Activated CD4-positive, alpha-beta T cell treated with anti-CD3 and anti-CD28 coated beads for 36 hours (primary cell): ENCODE measurements around the gene ZFYVE19. TPM values are rescaled to one million over a fixed set of nuclear protein-coding genes. Genes with fewer than 3 reads are reported as not detected.

Experiments
- ATAC-seq: fragments of 200-7000 bp; cut with Tn5 transposase; one replicate; pipeline ENCODE4 v1.10.0; 2021; ENCODE audit warnings: mild to moderate bottlenecking, moderate library complexity
- CTCF ChIA-PET: fragments of 350-600 bp; sonication (Branson Sonifier 250); formaldehyde crosslinking; loops from one replicate; lab custom pipeline; 2021; ENCODE audit warnings: antibody characterized with exemption; lab: Charles Lee
- POLR2A ChIA-PET: fragments of 350-600 bp; sonication (Branson Sonifier 250); formaldehyde crosslinking; loops from one replicate; lab custom pipeline; 2021; ENCODE audit warnings: antibody characterized with exemption, inconsistent platforms; lab: Charles Lee
- DNase-seq: peaks from one replicate; pipeline ENCODE4 v3.0.0-alpha.2; 2020
- H3K27ac Mint-ChIP-seq: one replicate; pipeline ENCODE4 v1.8.0; 2021; ENCODE audit warnings: mixed read lengths
- H3K27me3 Mint-ChIP-seq: one replicate; pipeline ENCODE4 v1.8.0; 2021; ENCODE audit warnings: mixed read lengths
- H3K36me3 Mint-ChIP-seq: one replicate; pipeline ENCODE4 v1.8.0; 2021; ENCODE audit warnings: low read depth, mixed read lengths
- H3K4me1 Mint-ChIP-seq: one replicate; pipeline ENCODE4 v1.8.0; 2021; ENCODE audit warnings: mixed read lengths
- H3K4me3 Mint-ChIP-seq: one replicate; pipeline ENCODE4 v1.8.0; 2021; ENCODE audit warnings: mild to moderate bottlenecking, moderate library complexity, mixed read lengths
- H3K9me3 Mint-ChIP-seq: one replicate; pipeline ENCODE4 v1.8.0; 2021; ENCODE audit warnings: low read depth, mixed read lengths
- intact Hi-C, 2 experiments: fragments of 100-400 bp; cut with DNase I in 1 of 2; cut with micrococcal nuclease in 1 of 2; formaldehyde crosslinking; loops; one replicate each; pipeline versions ENCODE4 v1.14.2 to v1.15.1; 2022 to 2024; cut with DNase I, micrococcal nuclease
- total RNA-seq, 2 experiments: library from RNA; stranded (reverse); gene quantifications; one replicate each; pipeline ENCODE4 v1.2.3, GENCODE V29; 2021

The ZFYVE19 gene
- total RNA-seq, 2 experiments from 2014 or later = 27.5 to 33.7 TPM

- ChIA-PET CTCF (interaction anchor here (0.6 to 6.4 kb wide), 3 partner anchors 13 to 73 kb away, joined by 3 to 45 read pairs (median 5); partner anchors contain the start of gene RAD51), POLR2A (interaction anchor here (0.6 kb wide), 2 partner anchors 35 to 47 kb away, joined by 5 to 10 read pairs; no protein-coding TSS in a partner anchor)
- intact Hi-C loops = loop anchor here in 1 of 2 experiments (2.0 kb wide), 1 partner anchor 15 kb away; no protein-coding TSS in a partner anchor
- Mint-ChIP-seq H3K4me3 (no peak overlapping the region), H3K36me3 (peaks cover 6% of the 10 kb centered on the region), H3K9me3 (no peaks in the 10 kb centered on the region), H3K4me1 (peaks cover 47% of the 10 kb centered on the region), H3K27me3 (no peaks in the 10 kb centered on the region), H3K27ac (peak overlapping the region; percentile 87)
- ATAC-seq (no peak), DNase-seq (no peak)
These were observed 38.9 kb upstream of the ZFYVE19 start for GRCh38 chr15:40767838-40768500.

- peak overlapping the region; percentile 88 for H3K27ac Mint-ChIP-seq
- H3K9me3 Mint-ChIP-seq = no peaks in the 10 kb centered on the region
- intact Hi-C loops = loop anchor here in 1 of 2 experiments (2.0 kb wide), 1 partner anchor 14 kb away; no protein-coding TSS in a partner anchor
- ATAC-seq (no peak), DNase-seq (no peak)
- ChIA-PET POLR2A (interaction anchor here (0.6 to 1.0 kb wide), 2 partner anchors 14 to 36 kb away, joined by 3 to 5 read pairs; no protein-coding TSS in a partner anchor), CTCF (interaction anchor here (1.3 to 6.4 kb wide), 3 partner anchors 10 to 125 kb away, joined by 4 to 45 read pairs (median 7); partner anchors contain the start of gene VPS18)
- H3K27me3 Mint-ChIP-seq = no peaks in the 10 kb centered on the region
- H3K36me3 Mint-ChIP-seq = peaks cover 6% of the 10 kb centered on the region
- peak overlapping the region; percentile 32 for H3K4me3 Mint-ChIP-seq
- H3K4me1 Mint-ChIP-seq = peaks cover 39% of the 10 kb centered on the region
These were observed 38.2 kb upstream of the ZFYVE19 start for GRCh38 chr15:40768521-40769273.

GRCh38 chr15:40769274-40770146 lies 37.4 kb upstream of the ZFYVE19 start, which contains the start of gene C15orf62:
Gene C15orf62, plus strand, starts transcription at chr15:40769980. Its CDS starts 516 bp downstream, at chr15:40770496.
- DNase-seq (peak; percentile 78), ATAC-seq (peak; percentile 73)
- Mint-ChIP-seq H3K4me3 (peak within 1 kb of the TSS; percentile 32), H3K9me3 (no peaks in the 10 kb centered on the region), H3K36me3 (peaks cover 9% of the 10 kb centered on the region), H3K27ac (peak within 1 kb of the TSS; percentile 88), H3K27me3 (no peaks in the 10 kb centered on the region), H3K4me1 (peaks cover 37% of the 10 kb centered on the region)
- intact Hi-C loops = loop anchor here in 1 of 2 experiments (2.0 kb wide), 1 partner anchor 13 kb away; no protein-coding TSS in a partner anchor
- POLR2A ChIA-PET = interaction anchor here (0.6 to 1.2 kb wide), 4 partner anchors 13 to 320 kb away, joined by 3 read pairs; no protein-coding TSS in a partner anchor
- CTCF ChIA-PET = interaction anchor here (0.6 to 6.4 kb wide), 7 partner anchors 9 to 1198 kb away, joined by 3 to 45 read pairs (median 4); partner anchors contain the start of gene VPS18

GRCh38 chr15:40770147-40770721 lies 36.7 kb upstream of the ZFYVE19 start:
- ChIA-PET POLR2A (interaction anchor here (0.6 to 1.2 kb wide), 4 partner anchors 11 to 320 kb away, joined by 3 read pairs; no protein-coding TSS in a partner anchor), CTCF (interaction anchor here (0.8 to 6.4 kb wide), 6 partner anchors 8 to 74 kb away, joined by 3 to 45 read pairs (median 4); no protein-coding TSS in a partner anchor)
- Mint-ChIP-seq H3K27ac (peak overlapping the region; percentile 88), H3K27me3 (no peaks in the 10 kb centered on the region), H3K36me3 (peaks cover 13% of the 10 kb centered on the region), H3K9me3 (no peaks in the 10 kb centered on the region), H3K4me1 (peaks cover 30% of the 10 kb centered on the region), H3K4me3 (no peak overlapping the region)
- DNase-seq (peak; percentile 33), ATAC-seq (no peak)
- intact Hi-C loops = no loop called here

GRCh38 chr15:40771242-40771641 lies 35.6 kb upstream of the ZFYVE19 start:
- H3K4me1 Mint-ChIP-seq = peaks cover 22% of the 10 kb centered on the region
- no peak overlapping the region for H3K27ac Mint-ChIP-seq
- DNase-seq = no peak
- no peak for ATAC-seq
- ChIA-PET CTCF (interaction anchor here (0.6 to 6.4 kb wide), 6 partner anchors 10 to 32 kb away, joined by 3 to 45 read pairs (median 3); no protein-coding TSS in a partner anchor), POLR2A (interaction anchor here (0.5 kb wide), 1 partner anchor 33 kb away, joined by 3 read pairs; no protein-coding TSS in a partner anchor)
- no peaks in the 10 kb centered on the region for H3K27me3 Mint-ChIP-seq
- no peak overlapping the region for H3K4me3 Mint-ChIP-seq
- peaks cover 17% of the 10 kb centered on the region for H3K36me3 Mint-ChIP-seq
- intact Hi-C loops = no loop called here
- no peaks in the 10 kb centered on the region for H3K9me3 Mint-ChIP-seq

GRCh38 chr15:40772014-40772413 lies 34.9 kb upstream of the ZFYVE19 start:
- H3K4me1 Mint-ChIP-seq = peaks cover 29% of the 10 kb centered on the region
- H3K36me3 Mint-ChIP-seq = peaks cover 24% of the 10 kb centered on the region
- H3K9me3 Mint-ChIP-seq = no peaks in the 10 kb centered on the region
- H3K27me3 Mint-ChIP-seq = no peaks in the 10 kb centered on the region
- ChIA-PET CTCF (interaction anchor here (0.7 to 6.4 kb wide), 5 partner anchors 11 to 32 kb away, joined by 3 to 45 read pairs (median 3); no protein-coding TSS in a partner anchor), POLR2A (no interaction called here)
- ATAC-seq (no peak), DNase-seq (no peak)
- intact Hi-C loops = no loop called here
- H3K27ac Mint-ChIP-seq = no peak overlapping the region
- H3K4me3 Mint-ChIP-seq = no peak overlapping the region

GRCh38 chr15:40773496-40773895 lies 33.4 kb upstream of the ZFYVE19 start:
- ChIA-PET POLR2A (interaction anchor here (0.6 kb wide), 1 partner anchor 13 kb away, joined by 3 read pairs; no protein-coding TSS in a partner anchor), CTCF (interaction anchor here (6.4 kb wide), 1 partner anchor 11 kb away, joined by 45 read pairs; no protein-coding TSS in a partner anchor)
- Mint-ChIP-seq H3K27ac (no peak overlapping the region), H3K4me3 (no peak overlapping the region), H3K27me3 (no peaks in the 10 kb centered on the region), H3K4me1 (peaks cover 27% of the 10 kb centered on the region), H3K9me3 (no peaks in the 10 kb centered on the region), H3K36me3 (peaks cover 26% of the 10 kb centered on the region)
- ATAC-seq = no peak
- no peak for DNase-seq
- intact Hi-C loops = no loop called here

GRCh38 chr15:40773902-40774301 lies 33.0 kb upstream of the ZFYVE19 start:
- ChIA-PET CTCF (interaction anchor here (6.4 kb wide), 1 partner anchor 10 kb away, joined by 45 read pairs; no protein-coding TSS in a partner anchor), POLR2A (no interaction called here)
- Mint-ChIP-seq H3K4me1 (peaks cover 23% of the 10 kb centered on the region), H3K9me3 (no peaks in the 10 kb centered on the region), H3K27me3 (no peaks in the 10 kb centered on the region), H3K4me3 (no peak overlapping the region), H3K27ac (no peak overlapping the region), H3K36me3 (peaks cover 24% of the 10 kb centered on the region)
- no peak for DNase-seq
- ATAC-seq = no peak
- intact Hi-C loops = no loop called here

GRCh38 chr15:40775007-40775406 lies 31.9 kb upstream of the ZFYVE19 start:
- peaks cover 12% of the 10 kb centered on the region for H3K4me1 Mint-ChIP-seq
- DNase-seq = no peak
- H3K4me3 Mint-ChIP-seq = no peak overlapping the region
- peaks cover 30% of the 10 kb centered on the region for H3K36me3 Mint-ChIP-seq
- H3K27me3 Mint-ChIP-seq = no peaks in the 10 kb centered on the region
- no peak for ATAC-seq
- intact Hi-C loops = no loop called here
- ChIA-PET POLR2A (no interaction called here), CTCF (no interaction called here)
- no peaks in the 10 kb centered on the region for H3K9me3 Mint-ChIP-seq
- no peak overlapping the region for H3K27ac Mint-ChIP-seq
